Body of pancreas (tissue), 4 donors: ENCODE data around the gene GDPD2.

Experiments
- POLR2A ChIP-seq, 3 donors: fragments of 450-650 bp; IDR thresholded peaks; one replicate each; pipeline ENCODE4 v1.6.1; 2016; ENCODE audit warnings: antibody characterized with exemption in 3 of 3, mild to moderate bottlenecking in 2 of 3
- TF ChIP-seq, protein P1 (sequence below), 7 experiments: fragments of 450-650 bp in 4 of 7; fragments of 200-600 bp in 3 of 7; sonication (generic) in 3 of 7; IDR thresholded peaks; one replicate each; pipeline ENCODE4 v1.5.1; 2016 to 2019; ENCODE audit warnings: antibody characterized with exemption in 7 of 7

- TF ChIP-seq, protein P1, sequence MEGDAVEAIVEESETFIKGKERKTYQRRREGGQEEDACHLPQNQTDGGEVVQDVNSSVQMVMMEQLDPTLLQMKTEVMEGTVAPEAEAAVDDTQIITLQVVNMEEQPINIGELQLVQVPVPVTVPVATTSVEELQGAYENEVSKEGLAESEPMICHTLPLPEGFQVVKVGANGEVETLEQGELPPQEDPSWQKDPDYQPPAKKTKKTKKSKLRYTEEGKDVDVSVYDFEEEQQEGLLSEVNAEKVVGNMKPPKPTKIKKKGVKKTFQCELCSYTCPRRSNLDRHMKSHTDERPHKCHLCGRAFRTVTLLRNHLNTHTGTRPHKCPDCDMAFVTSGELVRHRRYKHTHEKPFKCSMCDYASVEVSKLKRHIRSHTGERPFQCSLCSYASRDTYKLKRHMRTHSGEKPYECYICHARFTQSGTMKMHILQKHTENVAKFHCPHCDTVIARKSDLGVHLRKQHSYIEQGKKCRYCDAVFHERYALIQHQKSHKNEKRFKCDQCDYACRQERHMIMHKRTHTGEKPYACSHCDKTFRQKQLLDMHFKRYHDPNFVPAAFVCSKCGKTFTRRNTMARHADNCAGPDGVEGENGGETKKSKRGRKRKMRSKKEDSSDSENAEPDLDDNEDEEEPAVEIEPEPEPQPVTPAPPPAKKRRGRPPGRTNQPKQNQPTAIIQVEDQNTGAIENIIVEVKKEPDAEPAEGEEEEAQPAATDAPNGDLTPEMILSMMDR (IDR thresholded peaks at IDR 0.05), result no peak
- TF ChIP-seq POLR2A (IDR thresholded peaks at IDR 0.05), result no peak
These were observed 13.2 kb downstream of the GDPD2 start for GRCh38 chrX:70436343-70436742.
